Activated CD4-positive, alpha-beta T cell treated with anti-CD3 and anti-CD28 coated beads for 24 hours (primary cell): Measurements from ENCODE around the gene SAPCD2.
"Not testable (repeated sequence)": the region's sequence is repeated elsewhere in the genome, so short reads cannot be mapped to it uniquely, and the experiment has no call there.

Experiments used
- DNase-seq, 2 donors: peaks; one replicate each; pipeline ENCODE4 v3.0.0-alpha.2; 2020; ENCODE audit warnings: low read depth in 2 of 2

Gene SAPCD2, protein sequence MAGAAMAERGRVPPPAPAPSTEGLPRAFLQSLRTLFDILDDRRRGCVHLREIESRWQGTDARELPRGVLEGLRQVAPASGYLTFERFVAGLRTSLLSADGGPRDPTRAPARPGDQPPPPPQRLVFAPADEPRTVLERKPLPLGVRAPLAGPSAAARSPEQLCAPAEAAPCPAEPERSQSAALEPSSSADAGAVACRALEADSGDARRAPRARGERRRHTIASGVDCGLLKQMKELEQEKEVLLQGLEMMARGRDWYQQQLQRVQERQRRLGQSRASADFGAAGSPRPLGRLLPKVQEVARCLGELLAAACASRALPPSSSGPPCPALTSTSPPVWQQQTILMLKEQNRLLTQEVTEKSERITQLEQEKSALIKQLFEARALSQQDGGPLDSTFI

DNA sequence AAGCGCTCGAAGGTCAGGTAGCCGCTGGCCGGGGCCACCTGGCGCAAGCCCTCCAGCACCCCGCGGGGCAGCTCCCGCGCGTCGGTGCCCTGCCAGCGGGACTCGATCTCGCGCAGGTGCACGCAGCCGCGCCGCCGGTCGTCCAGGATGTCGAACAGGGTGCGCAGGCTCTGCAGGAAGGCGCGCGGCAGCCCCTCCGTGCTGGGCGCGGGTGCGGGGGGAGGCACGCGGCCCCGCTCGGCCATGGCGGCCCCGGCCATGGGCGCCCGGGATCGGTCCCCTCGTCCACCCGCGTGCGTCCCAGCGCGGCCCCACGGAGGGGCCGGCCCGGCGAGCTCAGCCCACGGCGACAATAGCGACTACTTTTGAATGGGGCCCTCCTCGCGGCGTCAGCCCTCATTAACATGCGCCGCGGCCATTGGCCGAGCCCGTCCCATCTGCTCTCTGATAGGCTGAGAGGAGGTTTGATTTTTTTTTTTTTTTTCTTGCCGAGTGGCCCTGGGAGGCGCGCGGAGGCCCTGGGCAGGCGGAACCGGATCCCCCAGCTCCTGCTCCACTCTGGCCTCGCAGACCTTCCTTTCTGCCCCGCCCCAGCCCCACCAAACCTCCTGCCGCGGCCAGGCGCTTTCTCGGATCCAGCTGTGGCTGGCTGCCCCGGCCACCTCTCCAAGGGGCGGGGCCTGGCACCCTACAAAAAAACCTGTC, at the start of gene SAPCD2:
Gene SAPCD2 (minus strand): TSS at position 357 of the 705 bp plus-strand sequence. CDS start 97 bp downstream, at position 260.
- DNase-seq = peak; percentile 64 to 71

DNA sequence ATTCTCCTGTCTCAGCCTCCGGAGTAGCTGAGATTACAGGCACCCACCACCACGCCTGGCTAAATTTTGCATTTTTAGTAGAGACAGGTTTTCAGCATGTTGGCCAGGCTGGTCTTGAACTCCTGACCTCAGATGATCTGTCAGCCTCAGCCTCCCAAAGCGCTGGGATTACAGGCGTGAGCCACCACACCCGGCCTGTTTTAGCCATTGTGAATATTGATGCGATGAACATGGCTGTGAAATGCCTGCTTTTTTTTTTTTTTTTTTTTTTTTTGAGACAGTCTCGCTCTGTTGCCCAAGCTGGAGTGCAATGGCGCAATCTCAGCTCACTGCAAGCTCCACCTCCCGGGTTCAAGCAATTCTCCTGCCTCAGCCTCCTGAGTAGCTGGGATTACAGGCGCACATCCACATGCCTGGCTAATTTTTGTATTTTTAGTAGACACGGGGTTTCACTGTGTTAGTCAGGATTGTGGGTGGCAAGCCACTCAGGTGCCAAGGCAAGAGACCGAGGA, 47.8 kb upstream of the SAPCD2 start:
- DNase-seq = not testable (repeated sequence)

DNA sequence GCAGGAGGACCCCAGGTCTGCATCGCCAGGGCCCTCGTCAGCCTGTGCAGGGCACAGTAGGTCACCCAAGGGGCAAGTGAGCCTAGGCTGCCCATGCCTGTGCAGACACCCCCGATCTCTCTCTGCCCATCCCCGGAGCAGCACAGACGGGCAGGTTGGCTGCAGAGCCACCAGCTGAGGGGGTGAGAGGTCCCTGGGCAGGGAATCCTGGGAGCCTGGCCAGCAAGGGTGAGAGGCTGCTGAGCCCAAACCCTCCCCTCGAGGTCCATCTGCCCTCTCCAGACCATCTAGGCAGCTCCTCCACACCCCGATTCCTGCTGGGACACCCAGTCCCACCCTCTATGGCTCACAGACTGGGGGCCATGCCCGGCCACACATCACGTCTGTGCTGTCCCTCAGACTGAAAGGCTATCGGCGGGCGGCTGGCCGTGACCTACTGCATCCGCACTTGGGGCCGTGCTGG, 46.9 kb upstream of the SAPCD2 start:
- no peak for DNase-seq

DNA sequence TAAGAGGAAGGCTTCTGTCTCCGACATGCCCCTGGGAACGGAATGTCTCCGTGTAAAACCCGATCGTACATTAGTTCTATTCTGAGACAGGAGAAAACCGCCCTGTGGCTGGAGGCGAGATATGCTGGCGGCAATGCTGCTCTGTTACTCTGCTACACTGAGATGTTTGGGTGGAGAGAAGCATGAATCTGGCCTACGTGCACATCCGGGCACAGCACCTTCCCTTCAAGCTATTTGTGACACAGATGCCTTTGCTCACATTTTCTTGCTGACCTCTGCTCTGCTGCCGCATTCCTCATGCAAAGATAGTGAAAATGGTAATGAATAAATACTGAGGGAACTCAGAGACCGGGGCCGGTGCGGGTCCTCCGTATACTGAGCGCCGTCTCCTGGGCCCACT, 46.4 kb upstream of the SAPCD2 start:
- DNase-seq = no peak

GRCh38 chr9:137116027-137116507, 45.7 kb upstream of the SAPCD2 start:
- no peak for DNase-seq

DNA sequence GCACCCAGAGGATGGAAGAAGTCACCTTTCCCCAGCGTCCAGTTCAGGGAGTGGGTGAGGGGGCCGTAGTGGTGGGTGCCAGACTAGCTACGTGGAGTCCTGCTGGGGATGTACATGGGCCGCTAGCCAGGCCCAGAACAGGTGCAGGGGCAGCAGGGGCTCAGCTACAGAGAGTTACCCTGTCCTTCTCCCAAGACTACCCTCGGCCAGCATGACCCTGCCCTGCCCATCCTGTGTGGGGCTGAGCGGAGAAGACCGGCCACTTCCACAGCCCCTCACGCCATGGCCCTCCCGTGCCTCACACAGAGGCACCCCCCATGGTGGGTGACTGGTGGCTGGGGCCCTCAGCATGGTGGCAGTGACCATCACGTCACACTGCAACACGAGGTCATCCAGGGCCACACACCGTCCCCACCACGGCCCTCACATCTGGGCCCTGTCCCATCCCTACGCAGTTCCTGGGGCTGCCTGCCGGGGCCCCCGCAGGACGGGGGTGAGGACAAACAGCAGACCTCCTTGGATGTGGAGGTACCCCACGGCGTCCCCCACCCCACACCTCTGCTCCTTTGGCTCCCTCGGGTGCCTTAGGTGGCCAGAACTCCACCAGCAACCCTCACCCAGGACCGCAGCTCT, 45.2 kb upstream of the SAPCD2 start:
- no peak for DNase-seq

DNA sequence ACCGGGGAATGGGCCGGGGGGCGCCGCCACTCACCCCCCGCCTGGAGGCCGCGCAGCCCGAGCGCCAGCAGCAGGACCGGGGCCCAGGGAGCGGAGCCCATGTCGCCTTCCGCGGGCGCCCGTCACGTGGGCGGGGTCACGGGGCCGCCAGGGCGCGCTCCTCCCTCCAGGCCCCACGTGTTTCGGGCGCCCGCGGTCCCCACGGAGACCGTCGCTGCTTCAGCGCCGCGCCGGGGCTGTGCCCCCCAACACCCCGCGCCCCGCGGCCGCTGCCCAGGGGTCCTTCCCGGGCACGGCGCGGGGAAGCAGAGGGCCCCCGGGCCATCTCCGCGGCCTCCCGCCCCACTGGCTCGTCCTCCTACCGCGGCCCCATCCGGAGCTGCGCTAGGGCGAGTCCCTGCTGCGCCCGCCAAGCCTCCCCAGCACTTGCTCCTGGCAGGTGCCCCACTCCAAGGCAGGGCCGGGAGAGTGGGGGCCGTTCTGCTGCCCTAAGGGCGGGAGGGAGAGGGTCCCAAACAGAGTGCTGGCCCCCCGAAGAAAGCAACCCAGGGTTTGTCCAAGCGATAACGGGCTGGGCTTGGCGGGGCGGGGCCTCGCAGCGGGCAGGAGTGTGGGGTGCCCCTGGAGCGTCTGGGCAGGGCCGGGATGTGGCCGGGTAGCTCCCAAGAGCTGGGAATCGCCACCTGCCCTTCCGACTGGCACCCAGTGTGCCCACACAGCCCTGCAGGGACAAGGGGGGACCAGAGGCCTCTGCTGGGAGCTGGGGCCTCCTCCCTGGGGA, 44.4 kb upstream of the SAPCD2 start, which contains the start of gene DPP7:
Gene DPP7 (minus strand): TSS at position 121 of the 781 bp plus-strand sequence. CDS start 20 bp downstream, at position 101.
- DNase-seq = peak; percentile 64 to 69

GRCh38 chr9:137114220-137114612, 43.9 kb upstream of the SAPCD2 start:
- DNase-seq = no peak

GRCh38 chr9:137113385-137114159, 43.2 kb upstream of the SAPCD2 start:
- no peak for DNase-seq

- DNase-seq = no peak
Observed at GRCh38 chr9:137112564-137113384, 42.4 kb upstream of the SAPCD2 start.

- no peak for DNase-seq
Observed at GRCh38 chr9:137111788-137112563, 41.6 kb upstream of the SAPCD2 start.

- no peak for DNase-seq
Observed at GRCh38 chr9:137110911-137111787, 40.8 kb upstream of the SAPCD2 start.

DNA sequence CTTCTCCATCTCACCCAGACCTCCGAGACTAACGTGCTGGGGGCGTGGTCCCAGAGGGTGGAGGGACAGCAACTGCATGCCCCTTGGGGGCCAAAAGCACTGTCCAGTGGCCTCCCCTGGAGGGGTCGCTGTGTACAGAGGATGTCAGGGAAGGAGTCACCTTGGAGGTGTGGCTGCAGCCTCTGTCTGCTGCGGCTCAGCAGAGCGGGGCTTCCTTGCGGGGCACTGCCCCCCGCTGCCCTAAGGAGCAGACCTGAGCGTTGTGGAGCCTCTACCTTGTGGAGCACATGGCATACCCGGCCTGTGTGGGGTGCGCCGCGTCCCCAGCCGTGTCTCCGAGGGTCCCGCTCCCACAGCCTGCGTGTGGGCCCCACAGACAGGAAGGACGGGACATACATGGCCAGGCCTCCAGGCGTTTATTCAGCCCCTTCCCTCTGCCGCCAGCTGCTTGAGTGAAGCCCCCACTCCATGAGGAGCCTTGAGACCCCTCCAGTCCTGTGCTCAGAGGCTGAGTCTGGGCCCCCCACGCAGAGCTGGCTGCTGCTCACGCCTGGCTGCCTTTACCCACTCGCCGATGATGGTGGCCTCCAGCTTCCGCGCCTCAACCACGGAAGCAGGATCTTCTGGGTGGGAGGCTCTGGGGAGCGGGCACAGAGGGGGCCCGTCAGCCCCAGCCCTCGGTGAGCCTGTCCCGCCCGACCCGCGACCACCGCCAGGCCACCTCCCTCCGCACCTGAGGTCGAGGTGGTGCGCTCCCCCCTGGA, 40.0 kb upstream of the SAPCD2 start:
- no peak for DNase-seq

DNA sequence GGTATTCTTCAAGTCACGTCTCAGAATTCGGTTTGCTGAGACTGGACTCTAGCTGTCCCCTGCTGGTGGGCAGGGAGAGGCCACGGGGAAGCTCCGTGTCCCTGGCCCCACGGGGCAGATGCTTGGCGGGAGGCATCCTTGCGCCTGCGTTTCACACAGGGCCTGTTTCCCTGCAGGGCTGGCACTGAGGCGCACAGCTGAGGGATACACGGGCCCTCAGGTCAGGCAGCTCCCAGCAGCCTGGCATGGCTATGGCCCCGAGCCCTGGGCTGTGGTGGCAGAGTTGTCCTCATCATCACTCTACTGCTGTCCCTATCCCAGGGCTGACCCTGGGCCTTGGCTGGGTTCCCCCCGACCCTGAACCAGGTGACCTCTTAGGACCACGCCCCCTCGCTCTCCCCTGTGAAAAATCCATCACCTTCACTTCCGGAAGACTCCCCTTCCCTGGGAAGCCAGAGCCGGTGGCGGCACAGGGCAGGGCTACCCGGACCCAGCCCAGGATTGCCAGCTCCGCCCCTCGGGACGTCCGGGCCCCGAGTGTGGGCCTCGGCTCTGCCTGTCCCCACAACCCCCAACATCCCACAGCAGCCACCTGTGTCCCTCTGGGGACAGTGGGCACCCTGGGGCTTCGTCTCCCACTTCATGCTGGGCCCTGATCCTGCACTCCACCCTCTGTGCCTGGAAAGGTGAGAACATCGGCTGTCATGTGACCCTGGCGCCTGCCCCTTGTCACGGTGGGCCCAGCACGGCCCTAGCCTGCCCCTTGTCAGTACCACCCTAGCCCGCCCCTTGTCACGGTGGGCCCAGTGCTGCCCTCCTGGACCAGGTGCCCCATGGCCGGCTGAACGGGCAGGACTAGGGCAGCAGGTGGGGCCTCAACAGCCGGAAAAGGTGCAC, 39.1 kb upstream of the SAPCD2 start:
- no peak for DNase-seq

DNA sequence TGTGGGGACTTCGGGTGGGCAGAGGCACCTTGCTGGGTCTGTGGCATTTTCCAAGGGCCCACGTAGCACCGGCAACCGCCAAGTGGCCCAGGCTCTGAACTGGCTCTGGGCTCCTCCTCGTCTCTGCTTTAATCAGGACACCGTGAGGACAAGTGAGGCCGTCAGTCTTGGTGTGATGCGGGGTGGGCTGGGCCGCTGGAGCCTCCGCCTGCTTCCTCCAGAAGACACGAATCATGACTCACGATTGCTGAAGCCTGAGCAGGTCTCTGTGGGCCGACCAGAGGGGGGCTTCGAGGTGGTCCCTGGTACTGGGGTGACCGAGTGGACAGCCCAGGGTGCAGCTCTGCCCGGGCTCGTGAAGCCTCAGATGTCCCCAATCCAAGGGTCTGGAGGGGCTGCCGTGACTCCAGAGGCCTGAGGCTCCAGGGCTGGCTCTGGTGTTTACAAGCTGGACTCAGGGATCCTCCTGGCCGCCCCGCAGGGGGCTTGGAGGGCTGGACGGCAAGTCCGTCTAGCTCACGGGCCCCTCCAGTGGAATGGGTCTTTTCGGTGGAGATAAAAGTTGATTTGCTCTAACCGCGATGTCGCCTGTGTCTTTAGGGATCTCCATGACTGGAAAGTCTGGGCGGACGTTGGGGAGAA, 38.4 kb upstream of the SAPCD2 start:
- DNase-seq = no peak
